Muscle of leg (tissue), 11 donors: ENCODE results near the gene BET1. TPM values are rescaled to one million over a fixed set of nuclear protein-coding genes. Genes with fewer than 3 reads are reported as not detected.

Source experiments
- DNase-seq: peaks from one replicate; pipeline ENCODE4 v3.0.0; 2013
- H3K27ac ChIP-seq: one replicate; pipeline ENCODE4 v1.5.1; 2013; ENCODE audit warnings: mild to moderate bottlenecking, low read length, control low read depth
- H3K27me3 ChIP-seq: one replicate; pipeline ENCODE4 v1.6.1; 2013; ENCODE audit warnings: low read length; ENCODE audit not compliant: control insufficient read depth, insufficient read depth
- H3K36me3 ChIP-seq: one replicate; pipeline ENCODE4 v1.6.1; 2013; ENCODE audit warnings: low read length; ENCODE audit not compliant: control insufficient read depth, insufficient read depth
- H3K4me1 ChIP-seq: one replicate; pipeline ENCODE4 v1.6.1; 2013; ENCODE audit warnings: low read length; ENCODE audit not compliant: control insufficient read depth, insufficient read depth
- H3K4me3 ChIP-seq: one replicate; pipeline ENCODE4 v1.5.1; 2013; ENCODE audit warnings: low read length, control low read depth
- H3K9me3 ChIP-seq: replicated peaks from 2 replicates; pipeline ENCODE4 v1.6.1; 2013; ENCODE audit warnings: low read depth, low read length; ENCODE audit not compliant: control insufficient read depth
- WGBS: methylation state at CpG from one replicate; pipeline ENCODE4 v1.1.5; 2013; ENCODE audit warnings: missing lambda C conversion rate; ENCODE audit not compliant: insufficient coverage; 5-methylcytosine and 5-hydroxymethylcytosine counted together
- polyA plus RNA-seq, 8 donors: library from polyadenylated mRNA; unstranded; fragments of 120-200 nt; gene quantifications; one replicate each; pipeline versions ENCODE4 v1.2.1 to v1.2.3, GENCODE V29; 2013; ENCODE audit warnings: inconsistent platforms in 1 of 8, low replicate concordance in 1 of 8; ENCODE audit not compliant: insufficient read length in 8 of 8, insufficient read depth in 1 of 8
- total RNA-seq: library from RNA; stranded (reverse); fragments of 120-200 nt; gene quantifications from one replicate; pipeline ENCODE4 v1.2.4, GENCODE V29; 2013

The BET1 gene
- total and polyA plus RNA-seq, 9 donors = 22.5 to 32.9 (median 24.8) TPM

DNA sequence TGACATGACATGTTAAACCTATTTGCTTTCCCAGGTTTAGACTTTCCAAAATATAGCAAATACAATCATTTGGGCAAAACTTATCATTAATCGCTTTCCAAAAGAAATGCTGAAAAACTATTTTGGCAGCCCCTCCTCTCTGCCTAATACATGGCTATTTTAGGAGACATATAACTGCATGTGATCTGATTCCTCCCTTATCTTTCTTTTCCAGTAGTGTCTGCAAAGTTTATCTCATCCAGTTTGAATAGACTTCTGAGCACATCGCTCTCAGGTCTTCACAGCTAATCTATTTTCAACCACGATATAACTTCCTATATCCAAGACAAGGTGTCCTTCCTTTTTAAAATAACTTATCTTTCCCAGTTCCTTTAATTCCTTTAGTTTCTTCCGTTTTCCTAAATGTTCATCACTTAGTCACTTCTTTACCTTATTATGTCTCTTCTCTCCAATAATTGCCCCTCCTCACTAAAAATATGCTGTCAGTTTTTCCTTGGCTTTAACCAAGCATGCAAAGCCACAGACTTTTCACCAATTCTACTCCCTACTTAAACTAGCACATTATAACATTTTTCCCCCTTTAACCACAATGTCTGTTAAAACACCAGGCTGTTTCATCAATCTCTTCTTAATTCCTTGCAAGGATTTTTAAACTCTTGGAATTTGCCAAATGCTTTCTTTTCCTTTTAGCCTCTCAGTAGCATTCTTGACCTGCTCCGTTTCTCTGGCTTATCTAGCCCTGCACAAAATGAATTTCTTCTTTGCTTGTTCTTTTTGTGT, 58.2 kb downstream of the BET1 start:
- no peaks in the 10 kb centered on the region for H3K27me3 ChIP-seq
- H3K27ac ChIP-seq = peak overlapping the region; percentile 23
- no peak overlapping the region for H3K4me3 ChIP-seq
- H3K36me3 ChIP-seq = no peaks in the 10 kb centered on the region
- 75% methylated on average over 3 of the region's 5 CpGs for WGBS
- no peak for DNase-seq
- no peaks in the 10 kb centered on the region for H3K4me1 ChIP-seq
- no peaks in the 10 kb centered on the region for H3K9me3 ChIP-seq

DNA sequence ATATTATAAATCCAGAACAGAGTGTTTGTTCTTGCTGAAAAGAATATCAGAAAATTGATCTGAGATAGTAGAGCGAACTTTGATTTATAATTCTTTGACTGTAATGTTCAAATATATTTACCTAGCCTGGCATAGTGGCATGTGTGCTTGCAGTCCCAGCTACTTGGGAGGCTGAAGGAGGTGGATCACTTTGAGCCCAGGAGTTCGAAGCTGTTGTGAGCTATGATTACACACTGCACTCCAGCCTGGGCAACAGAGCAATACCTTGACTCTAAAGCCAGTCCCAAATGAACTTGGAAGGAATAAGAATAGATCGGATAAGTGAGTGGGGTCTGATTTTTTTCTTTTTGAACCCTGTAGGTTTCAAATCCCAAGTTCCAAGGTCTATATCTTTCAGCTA, 59.1 kb downstream of the BET1 start:
- no peak for DNase-seq
- H3K27me3 ChIP-seq = no peaks in the 10 kb centered on the region
- WGBS = 71% methylated on average over 1 of the region's 3 CpGs
- H3K9me3 ChIP-seq = no peaks in the 10 kb centered on the region
- no peaks in the 10 kb centered on the region for H3K4me1 ChIP-seq
- H3K27ac ChIP-seq = peak overlapping the region; percentile 74
- H3K4me3 ChIP-seq = no peak overlapping the region
- no peaks in the 10 kb centered on the region for H3K36me3 ChIP-seq

DNA sequence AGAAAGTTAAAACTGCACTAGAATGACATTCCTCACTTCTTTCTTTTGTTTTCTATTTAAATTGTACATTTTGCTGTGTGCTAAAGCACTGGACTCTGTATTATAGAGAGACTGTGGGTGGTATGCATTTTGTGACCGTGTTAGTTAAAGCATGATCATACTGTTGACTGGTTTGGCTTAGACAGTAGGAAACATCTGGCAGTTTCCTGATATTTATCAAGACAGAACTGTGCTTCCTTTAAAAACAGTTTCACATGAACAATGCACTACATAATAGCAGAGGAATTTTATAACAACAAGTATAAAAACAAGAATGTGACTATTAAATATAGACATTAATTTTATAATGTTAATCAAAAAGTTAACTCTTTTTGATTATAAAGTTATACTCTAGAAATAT, 59.5 kb downstream of the BET1 start:
- H3K9me3 ChIP-seq = no peaks in the 10 kb centered on the region
- no peaks in the 10 kb centered on the region for H3K36me3 ChIP-seq
- no peaks in the 10 kb centered on the region for H3K4me1 ChIP-seq
- H3K4me3 ChIP-seq = no peak overlapping the region
- peak; percentile 81 for DNase-seq
- H3K27me3 ChIP-seq = no peaks in the 10 kb centered on the region
- H3K27ac ChIP-seq = peak overlapping the region; percentile 52
- WGBS = no CpG with 5 or more reads among the region's 1 CpG

DNA sequence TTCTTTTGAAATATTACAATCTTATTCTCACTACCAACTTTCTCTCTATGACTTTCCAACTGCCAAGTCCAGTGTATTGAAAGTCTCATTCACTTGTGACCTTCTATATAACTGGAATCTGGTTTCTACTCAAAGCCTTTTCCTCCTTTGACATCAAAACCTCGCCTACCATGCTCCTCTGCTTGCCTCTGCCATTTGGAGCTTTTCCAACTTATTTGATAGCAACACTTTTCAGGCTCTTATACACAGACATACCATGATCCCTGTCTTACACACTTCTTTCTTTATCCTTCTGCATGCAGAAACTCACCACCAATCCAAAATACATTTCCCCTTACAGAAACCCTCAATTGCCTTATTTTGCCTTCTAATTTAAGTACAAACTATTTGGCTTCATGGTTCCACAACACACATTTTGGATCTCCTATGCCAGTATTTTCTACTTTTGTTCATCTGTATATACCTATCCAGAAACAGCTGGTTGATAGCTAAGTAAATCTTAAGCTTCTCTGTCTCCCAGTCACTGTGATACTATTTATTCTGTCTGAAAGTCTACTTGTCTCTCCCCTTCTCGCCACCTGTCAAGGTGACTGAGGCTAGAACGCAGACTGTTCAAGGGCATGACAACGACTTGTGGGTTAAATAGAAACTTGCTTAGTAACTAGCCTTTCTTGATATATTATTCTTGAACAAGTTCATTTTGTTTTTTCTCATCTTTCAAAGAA, 60.2 kb downstream of the BET1 start:
- peak overlapping the region; percentile 52 for H3K27ac ChIP-seq
- 69% methylated on average over 1 of the region's 4 CpGs for WGBS
- H3K4me3 ChIP-seq = no peak overlapping the region
- no peaks in the 10 kb centered on the region for H3K9me3 ChIP-seq
- DNase-seq = no peak
- H3K4me1 ChIP-seq = no peaks in the 10 kb centered on the region
- H3K27me3 ChIP-seq = no peaks in the 10 kb centered on the region
- no peaks in the 10 kb centered on the region for H3K36me3 ChIP-seq

Other genes starting within 250 kb of the BET1 start
- gene TFPI2, start 113.6 kb downstream of the BET1 start, total RNA-seq = 3.9 TPM
- 1 to 10 TPM; 1.5 to 4.9 (median 3.0) TPM for gene TFPI2, start 113.6 kb downstream of the BET1 start, polyA plus RNA-seq
- not detected for gene GNGT1, start 97.8 kb downstream of the BET1 start, total RNA-seq
- not detected for gene GNGT1, start 97.8 kb downstream of the BET1 start, polyA plus RNA-seq
- gene GNG11, start 82.6 kb downstream of the BET1 start, total RNA-seq = 34.5 TPM
- gene GNG11, start 82.6 kb downstream of the BET1 start, polyA plus RNA-seq = 10 to 100 TPM; 27.8 to 39.3 (median 30.9) TPM